ENCODE data around the gene UPB1. TPM values are rescaled to one million over a fixed set of nuclear protein-coding genes. Genes with fewer than 3 reads are reported as not detected.
A peak's percentile ranks its signal among the peaks of the same experiment; 100 is the strongest.

The UPB1 gene
- total and polyA plus RNA-seq, 10 donors: 0.38 to 3.9 (median 1.6) TPM

DNA sequence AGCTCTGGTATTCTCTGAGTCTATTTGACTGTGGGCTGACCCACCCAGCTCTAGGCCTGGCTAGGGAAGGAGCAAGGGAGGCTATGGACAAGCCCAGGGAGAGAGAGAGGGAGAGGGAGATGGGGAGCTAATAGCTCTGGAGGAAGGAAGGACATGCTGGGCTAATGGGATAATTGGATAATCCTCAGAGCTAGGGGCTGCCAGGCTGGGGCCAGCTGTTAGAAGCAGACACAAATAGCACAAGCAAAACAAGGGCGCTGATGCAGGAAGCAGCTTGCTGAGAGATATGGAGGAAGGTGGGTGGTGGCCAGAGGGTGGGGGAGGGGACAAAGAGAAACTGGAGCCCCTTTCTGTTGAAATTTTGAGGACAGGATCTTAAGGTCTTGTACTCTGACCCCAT lies 44.5 kb upstream of the UPB1 start:
- peaks cover 0 to 14% (median 7%) of the 10 kb centered on the region in 8 donors for H3K9me3 ChIP-seq
- peaks cover 0 to 41% (median 21%) of the 10 kb centered on the region in 6 donors for H3K4me1 ChIP-seq
- intact Hi-C loops (cut with DNase I; ENCODE audit: low total_unique reads): no loop called here
- H3K27ac ChIP-seq: peak overlapping the region in 6 of 8 donors; percentile 3 to 48 (median 18)
- H3K4me3 ChIP-seq: no peak overlapping the region
- no peak for DNase-seq
- no peaks in the 10 kb centered on the region for H3K27me3 ChIP-seq (replicated peaks in 1 of 7)
- 22 to 32% (median 24%) methylated on average over 1 of the region's 1 CpG for WGBS, 5 donors
- TF ChIP-seq POLR2AphosphoS5 (IDR thresholded peaks at IDR 0.05) (no peak), POLR2A (IDR thresholded peaks at IDR 0.05) (no peak)
- TF ChIP-seq, protein P1, sequence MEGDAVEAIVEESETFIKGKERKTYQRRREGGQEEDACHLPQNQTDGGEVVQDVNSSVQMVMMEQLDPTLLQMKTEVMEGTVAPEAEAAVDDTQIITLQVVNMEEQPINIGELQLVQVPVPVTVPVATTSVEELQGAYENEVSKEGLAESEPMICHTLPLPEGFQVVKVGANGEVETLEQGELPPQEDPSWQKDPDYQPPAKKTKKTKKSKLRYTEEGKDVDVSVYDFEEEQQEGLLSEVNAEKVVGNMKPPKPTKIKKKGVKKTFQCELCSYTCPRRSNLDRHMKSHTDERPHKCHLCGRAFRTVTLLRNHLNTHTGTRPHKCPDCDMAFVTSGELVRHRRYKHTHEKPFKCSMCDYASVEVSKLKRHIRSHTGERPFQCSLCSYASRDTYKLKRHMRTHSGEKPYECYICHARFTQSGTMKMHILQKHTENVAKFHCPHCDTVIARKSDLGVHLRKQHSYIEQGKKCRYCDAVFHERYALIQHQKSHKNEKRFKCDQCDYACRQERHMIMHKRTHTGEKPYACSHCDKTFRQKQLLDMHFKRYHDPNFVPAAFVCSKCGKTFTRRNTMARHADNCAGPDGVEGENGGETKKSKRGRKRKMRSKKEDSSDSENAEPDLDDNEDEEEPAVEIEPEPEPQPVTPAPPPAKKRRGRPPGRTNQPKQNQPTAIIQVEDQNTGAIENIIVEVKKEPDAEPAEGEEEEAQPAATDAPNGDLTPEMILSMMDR (IDR thresholded peaks at IDR 0.05 in 8 of 11, conservative IDR thresholded peaks at IDR 0.05 in 3 of 11): no peak
- peaks cover 0 to 5% (median 0%) of the 10 kb centered on the region in 6 donors for H3K36me3 ChIP-seq

DNA sequence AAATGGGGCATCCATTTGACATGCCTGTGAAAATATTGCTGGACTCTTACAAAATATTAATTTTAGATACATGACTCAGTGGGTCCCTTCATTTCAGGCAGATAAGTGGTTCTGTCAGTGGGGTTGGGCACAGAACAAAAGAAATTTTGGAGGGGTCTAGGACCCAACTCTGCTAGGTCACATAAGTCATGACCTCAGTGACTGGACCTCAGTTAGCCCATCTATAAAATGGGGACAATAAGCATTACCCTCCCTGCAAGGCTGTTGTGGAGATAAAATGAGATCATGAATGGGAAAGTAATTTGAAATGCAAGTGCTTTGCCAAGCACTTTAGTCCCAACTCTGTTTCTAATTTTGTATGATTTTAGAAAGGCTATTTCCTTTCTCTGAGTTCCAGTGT lies 44.0 kb upstream of the UPB1 start:
- Histone ChIP-seq H3K27ac (peak overlapping the region in 3 of 8 donors; percentile 3 to 48 (median 26)), H3K4me1 (peaks cover 0 to 41% (median 24%) of the 10 kb centered on the region in 6 donors), H3K4me3 (no peak overlapping the region), H3K9me3 (peaks cover 0 to 14% (median 7%) of the 10 kb centered on the region in 8 donors), H3K36me3 (no peaks in the 10 kb centered on the region), H3K27me3 (replicated peaks in 1 of 7) (no peaks in the 10 kb centered on the region)
- intact Hi-C loops (cut with DNase I; ENCODE audit: low total_unique reads): no loop called here
- no peak for TF ChIP-seq POLR2A (IDR thresholded peaks at IDR 0.05)
- TF ChIP-seq, protein P1 (IDR thresholded peaks at IDR 0.05 in 8 of 11, conservative IDR thresholded peaks at IDR 0.05 in 3 of 11): no peak
- TF ChIP-seq POLR2AphosphoS5 (IDR thresholded peaks at IDR 0.05): no peak
- DNase-seq: no peak

DNA sequence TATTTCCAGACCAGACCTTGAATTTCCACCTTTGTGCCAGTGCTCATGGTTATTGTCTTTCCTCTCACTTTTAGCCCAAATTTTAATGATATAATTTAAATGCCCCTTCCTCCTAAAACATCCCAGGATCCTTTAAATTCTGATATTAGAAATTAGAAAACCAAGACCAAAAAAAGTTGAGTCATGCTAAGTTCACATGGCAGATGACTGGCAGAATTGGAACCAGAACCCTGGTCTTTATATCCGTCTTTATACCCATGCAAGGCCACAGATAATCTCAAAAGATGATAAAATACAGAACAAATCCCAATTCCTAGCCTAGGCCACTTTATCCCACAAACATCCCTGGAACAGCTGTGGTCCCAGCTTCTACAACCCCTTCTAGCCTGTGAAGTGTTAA lies 41.3 kb upstream of the UPB1 start:
- Histone ChIP-seq H3K27ac (no peak overlapping the region), H3K4me3 (no peak overlapping the region), H3K27me3 (replicated peaks in 1 of 7) (no peaks in the 10 kb centered on the region), H3K4me1 (peaks cover 0 to 40% (median 25%) of the 10 kb centered on the region in 6 donors), H3K9me3 (peaks cover 0 to 14% (median 7%) of the 10 kb centered on the region in 8 donors), H3K36me3 (no peaks in the 10 kb centered on the region)
- TF ChIP-seq POLR2AphosphoS5 (IDR thresholded peaks at IDR 0.05) (no peak), POLR2A (IDR thresholded peaks at IDR 0.05) (no peak)
- TF ChIP-seq, protein P1 (IDR thresholded peaks at IDR 0.05 in 8 of 11, conservative IDR thresholded peaks at IDR 0.05 in 3 of 11): no peak
- DNase-seq: no peak
- 76 to 92% (median 83%) methylated on average over 1 of the region's 1 CpG for WGBS, 5 donors
- intact Hi-C loops (cut with DNase I; ENCODE audit: low total_unique reads): no loop called here

DNA sequence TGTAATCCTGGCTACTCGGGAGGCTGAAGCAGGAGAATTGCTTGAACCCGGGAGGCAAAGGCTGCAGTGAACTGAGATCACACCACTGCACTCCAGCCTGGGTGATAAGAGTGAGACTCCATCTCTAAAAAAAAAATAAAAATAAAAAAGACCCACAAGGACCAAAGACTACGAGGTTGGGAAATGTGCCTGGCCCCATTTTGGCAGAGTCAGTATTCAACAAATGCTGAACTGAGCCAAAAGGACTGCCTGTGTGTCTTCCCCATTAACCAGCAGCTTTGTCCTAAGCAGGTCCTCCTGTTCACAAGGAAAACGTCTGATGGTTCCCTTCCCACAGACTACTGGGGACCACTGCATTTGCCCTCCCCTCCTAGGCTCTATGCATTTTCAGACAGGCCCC lies 40.1 kb upstream of the UPB1 start:
- WGBS, 5 donors: 70 to 83% (median 79%) methylated on average over 4 of the region's 4 CpGs
- Histone ChIP-seq H3K27me3 (replicated peaks in 1 of 7) (no peaks in the 10 kb centered on the region), H3K27ac (peak overlapping the region in 3 of 8 donors; percentile 4 to 48 (median 47)), H3K9me3 (peaks cover 0 to 14% (median 7%) of the 10 kb centered on the region in 8 donors), H3K4me1 (peaks cover 0 to 35% (median 28%) of the 10 kb centered on the region in 6 donors), H3K36me3 (no peaks in the 10 kb centered on the region), H3K4me3 (no peak overlapping the region)
- intact Hi-C loops (cut with DNase I; ENCODE audit: low total_unique reads): no loop called here
- TF ChIP-seq, protein P1 (IDR thresholded peaks at IDR 0.05 in 8 of 11, conservative IDR thresholded peaks at IDR 0.05 in 3 of 11): no peak
- no peak for TF ChIP-seq POLR2AphosphoS5 (IDR thresholded peaks at IDR 0.05)
- TF ChIP-seq POLR2A (IDR thresholded peaks at IDR 0.05): no peak
- DNase-seq: no peak

Measured in spleen (tissue), 11 donors.